Esophagus squamous epithelium (tissue), 4 donors: ENCODE results near the gene PLSCR1.

Experiments used
- CTCF ChIP-seq, 6 experiments: fragments of 450-650 bp in 4 of 6; fragments of 200-600 bp in 2 of 6; sonication (generic) in 2 of 6; IDR thresholded peaks; one replicate each; pipeline ENCODE4 v1.5.1; 2016 to 2019; ENCODE audit warnings: antibody characterized with exemption in 6 of 6, mild to moderate bottlenecking in 4 of 6, moderate library complexity in 4 of 6
- POLR2A ChIP-seq, 4 donors: fragments of 450-650 bp; IDR thresholded peaks; one replicate each; pipeline ENCODE4 v1.6.1; 2017; ENCODE audit warnings: antibody characterized with exemption in 4 of 4, mild to moderate bottlenecking in 4 of 4, moderate library complexity in 3 of 4

- TF ChIP-seq CTCF (IDR thresholded peaks at IDR 0.05) (no peak), POLR2A (IDR thresholded peaks at IDR 0.05) (no peak)
These were observed 3.4 kb downstream of the PLSCR1 start for GRCh38 chr3:146540978-146541377.
